CD4-positive, alpha-beta T cell treated with Interleukin-15 for 4 hours (primary cell): Measurements from ENCODE around the gene MSRB3.
"Not testable (repeated sequence)": the region's sequence is repeated elsewhere in the genome, so short reads cannot be mapped to it uniquely, and the experiment has no call there.

Experiments used
- DNase-seq: peaks from one replicate; pipeline ENCODE4 v3.0.0-alpha.2; 2020; ENCODE audit warnings: low spot score

MSRB3 gene

GRCh38 chr12:65292241-65292640, 13.8 kb downstream of the MSRB3 start:
- no peak for DNase-seq

DNA sequence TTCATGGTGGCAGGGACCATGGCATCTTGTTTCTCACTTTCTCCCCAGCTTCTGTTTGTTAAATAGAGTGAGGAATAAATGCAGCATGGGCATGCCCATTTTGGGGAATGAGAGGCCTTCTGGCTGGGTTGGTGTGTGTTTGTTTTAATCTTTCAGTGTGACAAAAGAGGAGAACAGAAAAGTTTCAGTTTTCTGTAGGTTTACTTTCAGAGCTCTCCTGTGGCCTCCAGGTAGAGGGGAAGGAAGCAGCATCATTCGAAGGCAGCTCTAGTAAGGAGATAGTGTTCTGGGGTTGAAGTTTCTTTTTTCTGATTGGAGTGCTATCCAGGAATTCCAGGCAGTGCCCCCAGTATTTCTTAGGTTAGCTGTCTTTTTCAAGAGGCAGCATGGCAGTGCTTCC, 15.3 kb downstream of the MSRB3 start:
- DNase-seq: no peak

DNA sequence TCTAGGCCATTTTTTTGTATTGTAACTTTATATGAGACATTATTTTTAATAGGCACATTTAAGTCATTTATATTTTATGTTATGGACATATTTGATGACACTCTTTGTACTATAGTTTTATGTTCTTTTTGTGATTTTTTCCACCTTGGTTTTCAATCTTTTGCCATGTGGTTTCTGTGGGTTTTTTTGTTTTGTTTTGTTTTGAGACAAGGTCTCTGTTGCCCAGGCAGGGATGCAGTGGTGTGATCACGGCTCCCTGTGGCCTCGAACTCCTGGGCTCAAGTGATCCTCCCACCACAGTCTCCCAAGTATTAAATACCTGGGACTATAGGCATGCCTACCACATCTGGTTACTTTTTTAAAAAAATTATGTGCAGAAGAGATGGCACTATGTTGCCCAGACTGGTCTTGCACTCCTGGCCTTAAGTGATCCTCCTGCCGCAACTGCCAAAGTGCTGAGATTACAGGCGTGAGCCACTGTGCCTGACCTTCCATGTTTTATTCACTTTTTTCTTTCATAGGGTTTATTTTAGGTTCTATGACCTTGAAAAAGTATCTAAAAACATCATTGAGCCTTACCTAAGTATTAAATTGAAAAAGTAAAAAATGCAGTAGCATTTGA, 16.3 kb downstream of the MSRB3 start:
- no peak for DNase-seq

GRCh38 chr12:65296508-65297265, 18.2 kb downstream of the MSRB3 start:
- no peak for DNase-seq

DNA sequence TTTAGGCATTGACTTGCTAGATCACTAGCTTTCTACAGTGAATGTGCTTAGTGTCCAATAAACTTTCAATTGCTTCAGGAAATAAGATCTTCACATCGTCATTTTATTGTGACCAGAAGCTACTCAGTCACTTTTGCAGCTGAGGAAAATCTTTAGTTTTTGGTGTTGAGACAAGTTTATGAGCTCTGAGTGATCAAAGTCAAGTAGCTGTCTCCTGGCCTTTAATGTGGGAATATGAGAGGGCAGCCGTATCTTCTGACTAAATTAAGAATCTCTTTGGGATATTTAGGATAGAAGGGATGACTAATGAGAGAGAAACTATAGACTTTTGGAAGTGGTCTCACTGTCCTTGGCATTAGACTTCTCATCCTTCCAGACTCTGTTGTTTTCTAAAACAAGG, 21.6 kb downstream of the MSRB3 start:
- no peak for DNase-seq

GRCh38 chr12:65300679-65301349, 22.3 kb downstream of the MSRB3 start:
- DNase-seq: no peak

DNA sequence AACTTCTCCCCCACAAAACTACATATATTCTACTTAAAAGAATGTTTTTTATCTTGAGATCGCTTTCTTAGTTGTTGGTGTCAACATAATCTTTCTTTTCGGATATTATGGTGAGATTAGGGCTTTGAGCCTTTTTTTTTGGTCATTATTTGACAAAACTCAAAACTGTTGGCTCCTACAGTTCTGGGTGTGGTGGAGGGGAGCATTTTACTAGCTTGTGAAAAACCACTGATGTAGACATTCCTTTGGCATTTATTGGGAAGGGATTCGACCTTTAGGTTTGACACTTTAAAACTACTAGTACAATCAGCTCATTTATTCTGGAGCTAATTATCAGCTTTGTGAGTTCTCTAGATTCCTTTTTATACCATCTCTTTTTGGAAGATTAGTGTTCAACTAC, 24.4 kb downstream of the MSRB3 start:
- DNase-seq: no peak

DNA sequence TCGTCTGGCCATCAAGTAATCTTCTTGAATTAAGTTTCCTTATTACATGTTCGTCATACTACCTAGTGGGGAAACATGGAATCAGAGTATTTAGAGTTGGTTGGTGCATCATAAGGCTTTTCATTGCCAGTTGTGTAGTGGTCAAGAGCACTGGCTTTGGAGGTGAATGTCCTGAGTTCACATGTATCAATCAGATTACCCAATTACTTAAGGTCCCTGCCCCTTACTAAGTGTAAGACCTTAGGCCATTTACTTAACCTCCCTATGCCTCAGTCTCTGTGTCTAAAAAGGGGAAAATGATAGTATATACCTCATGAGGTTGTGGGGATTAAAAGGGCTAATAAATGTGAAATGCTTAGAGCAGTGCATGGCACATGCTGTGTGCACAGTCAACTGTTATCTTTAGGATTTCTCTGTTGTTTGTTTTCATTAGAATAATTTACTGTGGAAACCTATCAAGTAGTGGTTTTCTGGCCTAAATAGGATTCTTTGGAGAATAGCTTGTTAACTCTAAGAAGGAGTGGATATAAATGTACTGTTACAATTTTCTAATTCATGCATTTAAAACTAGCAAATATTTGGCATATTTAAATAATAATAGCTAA, 27.0 kb downstream of the MSRB3 start:
- no peak for DNase-seq

DNA sequence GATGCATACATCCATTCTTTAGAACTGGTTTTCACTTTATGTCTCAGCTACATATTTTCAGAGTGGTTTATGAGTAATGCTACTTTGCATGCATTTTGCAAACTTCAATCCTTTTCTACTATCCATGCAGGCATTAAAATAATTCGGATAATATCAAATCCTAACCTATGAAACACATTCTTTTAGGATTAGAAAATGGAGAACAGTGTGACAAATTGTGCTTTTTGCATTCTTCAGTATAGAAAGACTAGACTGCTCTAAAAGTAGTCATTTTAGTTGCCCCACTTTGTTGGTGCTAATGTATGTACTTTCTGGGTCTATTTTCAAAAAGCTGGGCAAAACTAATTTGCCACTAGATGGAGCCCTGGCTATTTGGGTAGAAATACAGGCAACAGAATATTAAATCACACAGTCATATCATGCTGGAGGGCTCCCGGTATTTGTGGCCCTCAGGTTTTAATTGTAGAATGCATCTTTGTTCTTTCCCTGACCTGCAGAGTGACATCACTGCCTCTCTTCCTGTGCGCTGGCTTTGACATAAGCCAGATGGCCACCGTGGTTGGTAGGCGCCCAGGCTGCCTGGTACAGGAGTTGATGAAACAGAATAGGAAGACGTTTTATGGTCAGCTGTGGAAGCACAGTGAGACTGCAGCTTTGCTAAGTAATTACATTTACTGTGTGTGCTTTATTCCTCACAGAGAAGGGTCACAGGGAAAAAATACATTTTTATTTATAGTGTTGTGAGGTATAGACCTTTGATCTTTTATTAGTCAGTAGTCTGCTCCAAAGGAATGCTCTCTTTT, 28.1 kb downstream of the MSRB3 start:
- DNase-seq: no peak

- DNase-seq: no peak
Measured at GRCh38 chr12:65307169-65307501, 28.7 kb downstream of the MSRB3 start.

GRCh38 chr12:65308006-65308405, 29.5 kb downstream of the MSRB3 start:
- no peak for DNase-seq

DNA sequence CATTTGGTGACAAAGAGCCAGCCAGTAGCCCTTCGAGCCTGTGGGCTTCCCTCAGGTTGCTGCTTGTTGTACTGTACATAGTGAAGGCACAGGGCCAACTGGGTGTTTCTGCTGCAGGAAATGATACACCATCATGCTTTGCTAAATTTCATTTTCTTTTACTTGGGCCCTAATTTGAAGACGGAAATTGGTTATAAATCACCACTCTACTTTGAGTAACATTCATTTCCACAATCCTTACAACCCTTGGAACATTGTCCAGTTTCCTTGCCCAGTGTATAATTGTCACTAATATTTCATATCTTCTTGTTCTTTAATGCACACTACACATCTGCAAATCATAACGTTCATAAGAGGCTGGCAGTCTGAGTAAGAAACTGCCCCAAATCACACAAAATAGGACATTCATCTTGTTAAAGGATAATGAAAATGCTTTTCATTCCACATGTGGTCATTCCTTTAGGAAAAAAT, 30.2 kb downstream of the MSRB3 start:
- no peak for DNase-seq

GRCh38 chr12:65311260-65311659, 32.8 kb downstream of the MSRB3 start:
- no peak for DNase-seq

- DNase-seq: no peak
Measured at GRCh38 chr12:65313719-65314317, 35.3 kb downstream of the MSRB3 start.

DNA sequence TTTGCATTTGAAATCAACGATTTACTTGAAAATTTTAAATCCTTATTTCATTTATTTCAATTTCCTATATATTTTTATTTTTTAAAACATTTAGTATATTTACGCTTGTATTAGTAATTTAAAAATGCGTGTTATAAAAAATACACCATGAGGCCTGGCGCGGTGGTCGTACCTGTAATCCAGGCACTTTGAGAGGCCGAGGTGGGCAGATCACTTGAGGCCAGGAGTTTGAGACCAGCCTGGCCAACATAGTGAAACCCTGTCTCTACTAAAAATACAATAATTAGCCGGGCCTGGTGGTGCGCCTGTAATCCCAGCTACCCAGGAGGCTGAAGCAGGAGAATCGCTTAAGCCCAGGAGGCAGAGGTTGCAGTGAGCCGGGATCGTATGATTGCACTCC, 36.8 kb downstream of the MSRB3 start:
- DNase-seq: not testable (repeated sequence)

DNA sequence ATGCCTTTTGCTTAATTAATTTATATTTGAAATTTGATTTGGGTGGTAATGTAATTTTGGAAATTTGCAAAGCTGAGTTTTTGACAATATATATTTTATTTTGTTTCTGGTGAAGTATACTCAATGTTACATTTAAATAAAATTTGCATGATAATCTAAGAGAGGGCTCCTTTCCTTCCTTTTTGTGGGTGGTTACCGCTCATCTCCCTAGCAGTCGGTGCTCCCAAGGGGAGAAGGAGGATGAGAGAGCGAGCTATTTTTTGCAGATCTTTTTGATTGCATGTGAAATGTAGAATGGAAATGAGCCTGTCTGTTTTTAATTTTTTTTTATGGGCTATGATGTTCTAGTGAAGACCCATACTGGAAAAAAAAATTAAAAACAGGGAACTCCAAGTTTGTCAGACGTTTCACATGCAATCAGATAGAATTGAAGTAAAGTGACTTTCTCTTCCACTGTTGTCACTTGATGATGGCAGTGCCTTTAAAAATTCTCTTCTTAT, 39.8 kb downstream of the MSRB3 start:
- DNase-seq: no peak

DNA sequence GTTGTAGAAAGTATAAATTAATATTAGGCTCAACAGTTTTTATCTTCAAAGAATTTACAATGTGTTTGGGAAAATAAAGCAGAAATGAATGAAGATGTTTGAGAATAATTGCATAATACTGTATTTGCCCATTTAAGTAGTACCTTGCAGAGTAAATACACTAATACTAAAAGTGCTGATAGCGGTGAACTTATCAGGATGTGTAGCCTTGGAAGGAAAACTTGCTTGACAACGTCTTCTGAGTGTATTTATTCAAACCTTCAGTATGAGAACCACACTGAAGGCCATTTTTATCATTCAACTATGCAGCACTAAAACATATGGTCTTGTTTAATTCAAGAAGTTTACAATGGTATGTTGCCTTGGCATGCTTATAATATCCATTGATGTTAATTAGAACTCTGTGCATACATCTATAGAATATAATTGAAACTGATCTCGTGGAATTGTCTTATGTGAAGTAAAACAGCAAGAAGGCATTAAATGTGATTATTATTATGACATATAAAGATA, 41.3 kb downstream of the MSRB3 start:
- DNase-seq: no peak

DNA sequence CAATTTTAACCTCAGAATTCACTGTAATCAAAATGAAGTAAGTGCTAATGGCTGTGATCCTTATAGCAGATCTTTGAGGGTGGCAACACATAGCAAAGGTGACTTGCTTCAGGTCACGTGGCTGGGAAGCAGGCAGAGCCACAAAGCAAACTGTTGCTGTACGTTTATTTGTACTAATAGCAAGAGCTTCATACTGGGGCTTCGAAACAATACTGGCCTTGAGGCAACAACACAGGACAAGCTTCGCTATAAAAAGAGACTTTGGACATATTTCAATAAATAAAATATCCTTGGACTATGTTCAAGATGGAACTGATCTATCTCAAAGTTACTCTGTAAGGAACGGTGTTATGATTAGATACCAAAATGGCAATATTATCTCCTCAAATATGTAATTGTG, 44.6 kb downstream of the MSRB3 start:
- no peak for DNase-seq

GRCh38 chr12:65324056-65324455, 45.6 kb downstream of the MSRB3 start:
- DNase-seq: no peak

DNA sequence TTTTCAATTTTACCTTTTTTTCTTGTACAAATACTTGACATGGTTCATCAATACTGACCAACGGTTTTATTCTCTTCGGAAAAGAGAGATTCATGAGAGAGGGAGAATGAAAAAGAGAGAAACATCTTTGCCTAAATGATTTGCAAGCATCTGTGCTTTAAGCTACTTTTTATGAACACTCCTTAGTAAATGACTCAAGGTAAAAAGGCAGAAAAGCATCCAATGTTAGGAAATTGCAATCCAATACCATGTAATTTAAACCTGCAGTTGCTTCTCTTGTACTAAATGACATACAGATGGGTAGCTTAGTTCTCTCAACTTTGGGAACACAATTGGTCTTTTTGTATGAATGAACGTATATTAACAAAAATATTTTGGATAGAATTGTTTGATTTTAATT, 46.1 kb downstream of the MSRB3 start:
- DNase-seq: no peak

- no peak for DNase-seq
Measured at GRCh38 chr12:65325183-65325582, 46.7 kb downstream of the MSRB3 start.
